Measurements from ENCODE around the gene FIGNL2. TPM values are rescaled to one million over a fixed set of nuclear protein-coding genes. Genes with fewer than 3 reads are reported as not detected.
A peak's percentile ranks its signal among the peaks of the same experiment; 100 is the strongest.

FIGNL2 gene
- total and polyA plus RNA-seq, 9 of the 15 experiments (the other 6 are each of a cell fraction or from before 2014, with no cell fraction given): 0.01 TPM; not detected in 8

DNA sequence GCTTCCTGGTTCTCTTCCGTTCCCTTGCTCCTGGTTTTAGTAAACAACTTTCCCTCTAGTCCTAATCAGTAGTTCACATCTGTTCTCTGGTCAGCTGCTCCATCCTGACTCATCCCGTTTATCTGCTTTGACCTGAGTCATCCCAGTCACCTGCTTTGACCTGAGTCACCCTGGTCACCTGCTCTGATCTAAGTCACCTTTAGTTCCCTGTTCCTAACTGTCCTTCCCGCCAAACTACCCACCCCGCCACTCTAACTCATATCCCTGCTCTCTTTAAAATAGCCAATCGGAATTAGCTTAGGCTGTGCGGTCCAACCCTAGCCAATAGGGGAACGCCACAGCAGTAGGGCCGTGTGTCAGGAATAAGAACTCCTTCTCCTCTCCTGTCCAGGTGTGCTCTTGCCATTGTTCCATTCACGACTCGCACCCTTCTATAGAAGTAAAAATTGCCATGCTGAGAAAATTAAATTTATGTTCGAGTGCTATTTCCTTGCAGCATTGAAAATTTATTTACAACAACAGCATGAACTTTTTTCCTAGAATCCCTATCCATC is 36.2 kb upstream of the FIGNL2 start (continued):
- TF ChIP-seq PCBP1 (IDR thresholded peaks at IDR 0.05; ENCODE audit: low read depth, low read length, poor library complexity, severe bottlenecking) (no peak), HDGF (IDR thresholded peaks at IDR 0.05) (no peak), TRIM28 (IDR thresholded peaks at IDR 0.05) (peak; percentile 81), ZNF384 (IDR thresholded peaks at IDR 0.05; ENCODE audit: low read depth, low read length) (no peak), EP300 (IDR thresholded peaks at IDR 0.05; ENCODE audit: low read length) (peak; percentile 99), TBP (optimal IDR thresholded peaks at IDR 0.05; ENCODE audit: low read depth, low read length) (no peak), ZNF445 (CRISPR knock-in tag; IDR thresholded peaks at IDR 0.05; ENCODE audit: low read depth) (no peak), DDX20 (tag; IDR thresholded peaks at IDR 0.05; ENCODE audit: low read depth) (peak; percentile 78; the same call in 1 of the 2 replicates), MECOM (CRISPR knock-in tag; IDR thresholded peaks at IDR 0.05) (peak; percentile 88), HNRNPL (IDR thresholded peaks at IDR 0.05; ENCODE audit: low read depth, low read length) (no peak), TARDBP (IDR thresholded peaks at IDR 0.05) (no peak), BRF1 (IDR thresholded peaks at IDR 0.05; ENCODE audit: borderline replicate concordance, extremely low read depth, insufficient read length) (no peak)
- TF ChIP-seq, protein P1, sequence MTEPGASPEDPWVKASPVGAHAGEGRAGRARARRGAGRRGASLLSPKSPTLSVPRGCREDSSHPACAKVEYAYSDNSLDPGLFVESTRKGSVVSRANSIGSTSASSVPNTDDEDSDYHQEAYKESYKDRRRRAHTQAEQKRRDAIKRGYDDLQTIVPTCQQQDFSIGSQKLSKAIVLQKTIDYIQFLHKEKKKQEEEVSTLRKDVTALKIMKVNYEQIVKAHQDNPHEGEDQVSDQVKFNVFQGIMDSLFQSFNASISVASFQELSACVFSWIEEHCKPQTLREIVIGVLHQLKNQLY (CRISPR knock-in tag; conservative IDR thresholded peaks at IDR 0.05): no peak
- TF ChIP-seq, protein P2, sequence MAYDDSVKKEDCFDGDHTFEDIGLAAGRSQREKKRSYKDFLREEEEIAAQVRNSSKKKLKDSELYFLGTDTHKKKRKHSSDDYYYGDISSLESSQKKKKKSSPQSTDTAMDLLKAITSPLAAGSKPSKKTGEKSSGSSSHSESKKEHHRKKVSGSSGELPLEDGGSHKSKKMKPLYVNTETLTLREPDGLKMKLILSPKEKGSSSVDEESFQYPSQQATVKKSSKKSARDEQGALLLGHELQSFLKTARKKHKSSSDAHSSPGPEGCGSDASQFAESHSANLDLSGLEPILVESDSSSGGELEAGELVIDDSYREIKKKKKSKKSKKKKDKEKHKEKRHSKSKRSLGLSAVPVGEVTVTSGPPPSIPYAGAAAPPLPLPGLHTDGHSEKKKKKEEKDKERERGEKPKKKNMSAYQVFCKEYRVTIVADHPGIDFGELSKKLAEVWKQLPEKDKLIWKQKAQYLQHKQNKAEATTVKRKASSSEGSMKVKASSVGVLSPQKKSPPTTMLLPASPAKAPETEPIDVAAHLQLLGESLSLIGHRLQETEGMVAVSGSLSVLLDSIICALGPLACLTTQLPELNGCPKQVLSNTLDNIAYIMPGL (CRISPR knock-in tag; IDR thresholded peaks at IDR 0.05): no peak
- TF ChIP-seq, protein P3, sequence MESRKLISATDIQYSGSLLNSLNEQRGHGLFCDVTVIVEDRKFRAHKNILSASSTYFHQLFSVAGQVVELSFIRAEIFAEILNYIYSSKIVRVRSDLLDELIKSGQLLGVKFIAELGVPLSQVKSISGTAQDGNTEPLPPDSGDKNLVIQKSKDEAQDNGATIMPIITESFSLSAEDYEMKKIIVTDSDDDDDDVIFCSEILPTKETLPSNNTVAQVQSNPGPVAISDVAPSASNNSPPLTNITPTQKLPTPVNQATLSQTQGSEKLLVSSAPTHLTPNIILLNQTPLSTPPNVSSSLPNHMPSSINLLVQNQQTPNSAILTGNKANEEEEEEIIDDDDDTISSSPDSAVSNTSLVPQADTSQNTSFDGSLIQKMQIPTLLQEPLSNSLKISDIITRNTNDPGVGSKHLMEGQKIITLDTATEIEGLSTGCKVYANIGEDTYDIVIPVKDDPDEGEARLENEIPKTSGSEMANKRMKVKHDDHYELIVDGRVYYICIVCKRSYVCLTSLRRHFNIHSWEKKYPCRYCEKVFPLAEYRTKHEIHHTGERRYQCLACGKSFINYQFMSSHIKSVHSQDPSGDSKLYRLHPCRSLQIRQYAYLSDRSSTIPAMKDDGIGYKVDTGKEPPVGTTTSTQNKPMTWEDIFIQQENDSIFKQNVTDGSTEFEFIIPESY (CRISPR knock-in tag; IDR thresholded peaks at IDR 0.05): peak; percentile 57; the same call in 1 of the 2 replicates
- TF ChIP-seq, protein P4, sequence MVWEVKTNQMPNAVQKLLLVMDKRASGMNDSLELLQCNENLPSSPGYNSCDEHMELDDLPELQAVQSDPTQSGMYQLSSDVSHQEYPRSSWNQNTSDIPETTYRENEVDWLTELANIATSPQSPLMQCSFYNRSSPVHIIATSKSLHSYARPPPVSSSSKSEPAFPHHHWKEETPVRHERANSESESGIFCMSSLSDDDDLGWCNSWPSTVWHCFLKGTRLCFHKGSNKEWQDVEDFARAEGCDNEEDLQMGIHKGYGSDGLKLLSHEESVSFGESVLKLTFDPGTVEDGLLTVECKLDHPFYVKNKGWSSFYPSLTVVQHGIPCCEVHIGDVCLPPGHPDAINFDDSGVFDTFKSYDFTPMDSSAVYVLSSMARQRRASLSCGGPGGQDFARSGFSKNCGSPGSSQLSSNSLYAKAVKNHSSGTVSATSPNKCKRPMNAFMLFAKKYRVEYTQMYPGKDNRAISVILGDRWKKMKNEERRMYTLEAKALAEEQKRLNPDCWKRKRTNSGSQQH (CRISPR knock-in tag; IDR thresholded peaks at IDR 0.05): peak; percentile 71; the same call in 1 of the 2 replicates
- TF ChIP-seq, protein P5, sequence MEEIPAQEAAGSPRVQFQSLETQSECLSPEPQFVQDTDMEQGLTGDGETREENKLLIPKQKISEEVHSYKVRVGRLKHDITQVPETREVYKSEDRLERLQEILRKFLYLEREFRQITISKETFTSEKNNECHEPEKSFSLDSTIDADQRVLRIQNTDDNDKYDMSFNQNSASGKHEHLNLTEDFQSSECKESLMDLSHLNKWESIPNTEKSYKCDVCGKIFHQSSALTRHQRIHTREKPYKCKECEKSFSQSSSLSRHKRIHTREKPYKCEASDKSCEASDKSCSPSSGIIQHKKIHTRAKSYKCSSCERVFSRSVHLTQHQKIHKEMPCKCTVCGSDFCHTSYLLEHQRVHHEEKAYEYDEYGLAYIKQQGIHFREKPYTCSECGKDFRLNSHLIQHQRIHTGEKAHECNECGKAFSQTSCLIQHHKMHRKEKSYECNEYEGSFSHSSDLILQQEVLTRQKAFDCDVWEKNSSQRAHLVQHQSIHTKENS (CRISPR knock-in tag; IDR thresholded peaks at IDR 0.05): no peak
- TF ChIP-seq, protein P6, sequence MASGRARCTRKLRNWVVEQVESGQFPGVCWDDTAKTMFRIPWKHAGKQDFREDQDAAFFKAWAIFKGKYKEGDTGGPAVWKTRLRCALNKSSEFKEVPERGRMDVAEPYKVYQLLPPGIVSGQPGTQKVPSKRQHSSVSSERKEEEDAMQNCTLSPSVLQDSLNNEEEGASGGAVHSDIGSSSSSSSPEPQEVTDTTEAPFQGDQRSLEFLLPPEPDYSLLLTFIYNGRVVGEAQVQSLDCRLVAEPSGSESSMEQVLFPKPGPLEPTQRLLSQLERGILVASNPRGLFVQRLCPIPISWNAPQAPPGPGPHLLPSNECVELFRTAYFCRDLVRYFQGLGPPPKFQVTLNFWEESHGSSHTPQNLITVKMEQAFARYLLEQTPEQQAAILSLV (tag; IDR thresholded peaks at IDR 0.05): 0 out of 2 replicates have a peak, but pooled peaks have one; percentile 26

All from K562 (cell line).